ENCODE results near the gene AGBL3. TPM values are rescaled to one million over a fixed set of nuclear protein-coding genes. Genes with fewer than 3 reads are reported as not detected.

AGBL3 gene
- total and polyA plus RNA-seq, 9 of the 15 experiments (the other 6 are each of a cell fraction or from before 2014, with no cell fraction given) = 0.54 to 2.9 (median 1.7) TPM

- TF ChIP-seq ZNF23 (CRISPR knock-in tag; IDR thresholded peaks at IDR 0.05) (no peak), EHMT2 (IDR thresholded peaks at IDR 0.05) (no peak), HNRNPK (IDR thresholded peaks at IDR 0.05; ENCODE audit: low read depth, low read length, poor library complexity, severe bottlenecking) (no peak), NCOA1 (IDR thresholded peaks at IDR 0.05; ENCODE audit: low read depth) (peak; percentile 18; the same call in 1 of the 2 replicates), ELF1 (tag; IDR thresholded peaks at IDR 0.05) (peak; percentile 75), MXD1 (CRISPR knock-in tag; IDR thresholded peaks at IDR 0.05; ENCODE audit: borderline replicate concordance, poor library complexity, severe bottlenecking) (no peak), BCOR (IDR thresholded peaks at IDR 0.05) (peak; percentile 50), SREBF2 (CRISPR knock-in tag; IDR thresholded peaks at IDR 0.05) (no peak; the same call in 1 of the 2 replicates), TAF15 (IDR thresholded peaks at IDR 0.05; ENCODE audit: low read depth, low read length) (no peak), EP400 (IDR thresholded peaks at IDR 0.05) (peak; percentile 95), SMARCE1 (IDR thresholded peaks at IDR 0.05) (peak; percentile 81), CHCHD3 (CRISPR knock-in tag; IDR thresholded peaks at IDR 0.05) (no peak), NRF1 (conservative IDR thresholded peaks at IDR 0.05 in 1 of 2, IDR thresholded peaks at IDR 0.05 in 1 of 2) (peak; percentile 85 to 88), ZNF143 (CRISPR knock-in tag; IDR thresholded peaks at IDR 0.05) (peak; percentile 67), RBM15 (IDR thresholded peaks at IDR 0.05; ENCODE audit: insufficient read depth, low read length) (no peak), NFIC (IDR thresholded peaks at IDR 0.05) (peak; percentile 33), HNRNPL (IDR thresholded peaks at IDR 0.05; ENCODE audit: low read depth, low read length) (no peak), GATAD2A (IDR thresholded peaks at IDR 0.05) (0 out of 2 replicates have a peak, but pooled peaks have one; percentile 51), MCM3 (IDR thresholded peaks at IDR 0.05) (no peak), EP300 (IDR thresholded peaks at IDR 0.05; ENCODE audit: low read length) (no peak; the same call in 1 of the 2 replicates), CHAMP1 (IDR thresholded peaks at IDR 0.05) (peak; percentile 90), MTA2 (IDR thresholded peaks at IDR 0.05; ENCODE audit: low read depth) (no peak), SP1 (CRISPR knock-in tag; IDR thresholded peaks at IDR 0.05) (peak; percentile 81), ZKSCAN3 (CRISPR knock-in tag; IDR thresholded peaks at IDR 0.05) (no peak), ZNF354B (CRISPR knock-in tag; IDR thresholded peaks at IDR 0.05) (no peak), ZBTB26 (CRISPR knock-in tag; IDR thresholded peaks at IDR 0.05) (0 out of 2 replicates have a peak, but pooled peaks have one; percentile 37), DNMT1 (IDR thresholded peaks at IDR 0.05) (no peak), MBD2 (IDR thresholded peaks at IDR 0.05; ENCODE audit: borderline replicate concordance, low read depth) (0 out of 2 replicates have a peak, but pooled peaks have one; percentile 57)
These were observed at the start of gene AGBL3 (continued) for GRCh38 chr7:134986363-134987251.
